SK-N-SH (cell line): ENCODE measurements around the gene ALDH1L1. TPM values are rescaled to one million over a fixed set of nuclear protein-coding genes. Genes with fewer than 3 reads are reported as not detected.

Experiments
- CTCF ChIA-PET: fragments of 300-600, 350-600 bp; formaldehyde crosslinking; extraction: SDS; loops from one replicate; lab custom pipeline; 2021; lab: Yijun Ruan, JAX
- POLR2A ChIA-PET: fragments of 350-600 bp; sonication (Branson Sonifier 250); formaldehyde crosslinking; extraction: SDS; loops from one replicate; lab custom pipeline; 2020; ENCODE audit warnings: antibody characterized with exemption, inconsistent platforms; lab: Yijun Ruan, JAX
- DNase-seq: peaks from one replicate; pipeline ENCODE4 v3.0.0; 2012
- H2AFZ ChIP-seq: fragments of 200-600 bp; sonication (generic); 2 replicates; pipeline ENCODE4 v1.8.1; 2016; ENCODE audit warnings: antibody characterized with exemption, mild to moderate bottlenecking, low read depth
- H3F3A ChIP-seq: fragments of 200-600 bp; sonication (generic); replicated peaks from 2 replicates; pipeline ENCODE3; 2016; ENCODE audit warnings: antibody characterized with exemption, mild to moderate bottlenecking; ENCODE audit not compliant: insufficient read depth
- H3K27ac ChIP-seq, 2 experiments: fragments of 200-500 bp in 1 of 2; fragments of 200-600 bp in 1 of 2; sonication (Bioruptor generic) in 1 of 2; sonication (generic), shearing (Covaris generic) in 1 of 2; 2 replicates each; pipeline versions ENCODE4 v1.5.1 to v1.6.1; 2014 to 2016; ENCODE audit warnings: low read depth in 2 of 2, inconsistent platforms in 1 of 2, low read length in 1 of 2, mild to moderate bottlenecking in 1 of 2, mixed read lengths in 1 of 2
- H3K27me3 ChIP-seq: fragments of 200-600 bp; sonication (generic), shearing (Covaris generic); 2 replicates; pipeline ENCODE4 v1.6.1; 2016; ENCODE audit warnings: mixed run types; ENCODE audit not compliant: insufficient read depth
- H3K36me3 ChIP-seq, 2 experiments: fragments of 200-500 bp in 1 of 2; fragments of 200-600 bp in 1 of 2; sonication (Bioruptor generic) in 1 of 2; sonication (generic) in 1 of 2; replicated peaks in 1 of 2; 2 replicates each; pipeline versions ENCODE3 to v1.5.1; 2014 to 2016; ENCODE audit warnings: low read length in 1 of 2, mild to moderate bottlenecking in 1 of 2; ENCODE audit not compliant: insufficient read depth in 2 of 2, control insufficient read depth in 1 of 2
- H3K4me1 ChIP-seq, 2 experiments: fragments of 200-500 bp in 1 of 2; fragments of 200-600 bp in 1 of 2; sonication (Bioruptor generic) in 1 of 2; sonication (generic), shearing (Covaris generic) in 1 of 2; 2 replicates each; pipeline versions ENCODE4 v1.5.1 to v1.6.1; 2014 to 2016; ENCODE audit warnings: low read depth in 1 of 2, low read length in 1 of 2, mixed run types in 1 of 2; ENCODE audit not compliant: insufficient read depth in 2 of 2, control insufficient read depth in 1 of 2
- H3K4me2 ChIP-seq: fragments of 200-600 bp; sonication (generic), shearing (Covaris generic); 2 replicates; pipeline ENCODE4 v1.6.1; 2017; ENCODE audit warnings: mixed run types
- H3K4me3 ChIP-seq, 2 experiments: fragments of 200-500 bp in 1 of 2; fragments of 200-600 bp in 1 of 2; sonication (Bioruptor generic) in 1 of 2; sonication (generic), shearing (Covaris generic) in 1 of 2; 2 replicates each; pipeline versions ENCODE4 v1.5.1 to v1.8.1; 2014 to 2016; ENCODE audit warnings: low read depth in 2 of 2, inconsistent platforms in 1 of 2, low read length in 1 of 2, mild to moderate bottlenecking in 1 of 2, mixed read lengths in 1 of 2, moderate library complexity in 1 of 2
- H3K79me2 ChIP-seq: fragments of 200-600 bp; sonication (generic); 2 replicates; pipeline ENCODE4 v1.8.1; 2017; ENCODE audit warnings: mild to moderate bottlenecking; ENCODE audit not compliant: insufficient read depth
- H3K9ac ChIP-seq: fragments of 200-600 bp; sonication (generic); 2 replicates; pipeline ENCODE4 v1.6.1; 2017; ENCODE audit warnings: mixed run types
- H3K9me2 ChIP-seq: fragments of 200-600 bp; sonication (generic); 2 replicates; pipeline ENCODE4 v1.6.1; 2017; ENCODE audit warnings: mixed run types
- H3K9me3 ChIP-seq: fragments of 200-600 bp; sonication (generic); 2 replicates; pipeline ENCODE4 v1.6.1; 2017; ENCODE audit warnings: mixed run types, mild to moderate bottlenecking, moderate library complexity
- H4K20me1 ChIP-seq: fragments of 200-600 bp; sonication (generic); 2 replicates; pipeline ENCODE4 v1.6.1; 2017; ENCODE audit warnings: mild to moderate bottlenecking, mixed run types; ENCODE audit not compliant: insufficient read depth
- EP300 ChIP-seq, 2 experiments: IDR thresholded peaks; 2 replicates each; pipeline versions ENCODE4 v1.4.0 to v1.6.1; 2012; ENCODE audit warnings: borderline replicate concordance in 1 of 2, low read depth in 1 of 2, low read length in 1 of 2
- FOSL2 ChIP-seq: IDR thresholded peaks from 2 replicates; pipeline ENCODE4 v1.4.0; 2012; ENCODE audit warnings: low read depth, mild to moderate bottlenecking, moderate library complexity, borderline replicate concordance
- FOXJ3 ChIP-seq: sonication (generic); formaldehyde crosslinking; IDR thresholded peaks from 2 replicates; pipeline ENCODE4 v1.5.1; 2020; ENCODE audit warnings: mild to moderate bottlenecking, missing genetic modification reagents
- JUND ChIP-seq: IDR thresholded peaks from 2 replicates; pipeline ENCODE4 v1.4.0; 2012
- MXI1 ChIP-seq: IDR thresholded peaks from 2 replicates; pipeline ENCODE4 v1.6.1; 2012; ENCODE audit warnings: mild to moderate bottlenecking, low read depth, low read length, improper control_type of control experiment
- POLR2AphosphoS5 ChIP-seq: IDR thresholded peaks from 2 replicates; pipeline ENCODE4 v1.6.1; 2012; ENCODE audit warnings: low read depth, low read length
- REST ChIP-seq: IDR thresholded peaks from 2 replicates; pipeline ENCODE4 v1.6.1; 2012; ENCODE audit warnings: mild to moderate bottlenecking, low read depth, low read length, moderate library complexity
- RFX5 ChIP-seq: IDR thresholded peaks from 2 replicates; pipeline ENCODE4 v1.6.1; 2012; ENCODE audit warnings: mild to moderate bottlenecking, improper control_type of control experiment, low read length
- YY1 ChIP-seq: IDR thresholded peaks from 2 replicates; pipeline ENCODE4 v1.4.0; 2012; ENCODE audit warnings: low read depth, mild to moderate bottlenecking
- WGBS: methylation state at CpG from one replicate; pipeline ENCODE4 v1.1.6; 2017; ENCODE audit warnings: low lambda C conversion rate; 5-methylcytosine and 5-hydroxymethylcytosine counted together
- polyA plus RNA-seq, 3 experiments: library from polyadenylated mRNA; depleted of rRNA; stranded (reverse); fragments of >200 nt; gene quantifications; 2 replicates each; pipeline ENCODE4 v1.2.3, GENCODE V29; 2012

The ALDH1L1 gene
- polyA plus RNA-seq, 1 of the 3 experiments (the other 2 are of a cell fraction), result not detected

GRCh38 chr3:126083138-126083445 is 97.3 kb downstream of the ALDH1L1 start:
- Histone ChIP-seq H3K4me1 (peaks cover 0 to 15% of the 10 kb centered on the region in 2 experiments; a peak in 2 of 4 replicates), H3K27me3 (no peaks in the 10 kb centered on the region), H3K36me3 (peaks cover 0 to 5% of the 10 kb centered on the region in 2 experiments), H3K27ac (peak overlapping the region; percentile 23 to 78; a peak in 3 of 4 replicates), H3K9ac (peak overlapping the region; percentile 71), H3K79me2 (peaks cover 7% of the 10 kb centered on the region; the same call in 1 of the 2 replicates), H3F3A (no peaks in the 10 kb centered on the region), H4K20me1 (no peaks in the 10 kb centered on the region), H3K4me3 (peak overlapping the region; percentile 66 to 76), H2AFZ (peak overlapping the region; percentile 75; the same call in 1 of the 2 replicates), H3K4me2 (peak overlapping the region; percentile 80), H3K9me3 (peaks cover 18% of the 10 kb centered on the region; the same call in 1 of the 2 replicates), H3K9me2 (no peaks in the 10 kb centered on the region)
- no peak for DNase-seq
- no peak for TF ChIP-seq JUND
- TF ChIP-seq REST, result no peak
- no peak for TF ChIP-seq MXI1
- TF ChIP-seq EP300 (IDR thresholded peaks at IDR 0.05; ENCODE audit: borderline replicate concordance in 1 of 2, low read depth in 1 of 2, low read length in 1 of 2), result no peak
- ChIA-PET POLR2A (no interaction called here), CTCF (no interaction called here)
- 41% methylated on average over 3 of the region's 3 CpGs for WGBS

GRCh38 chr3:126082362-126083137 is 97.8 kb downstream of the ALDH1L1 start:
- no peaks in the 10 kb centered on the region for H3K9me2 ChIP-seq
- no peaks in the 10 kb centered on the region for H3K27me3 ChIP-seq
- no peak for TF ChIP-seq FOXJ3
- no peak for TF ChIP-seq YY1
- TF ChIP-seq RFX5, result no peak
- TF ChIP-seq POLR2AphosphoS5, result no peak
- no peak for TF ChIP-seq FOSL2
- ChIA-PET CTCF (no interaction called here), POLR2A (no interaction called here)
- H3K9ac ChIP-seq, result peak overlapping the region; percentile 71; the same call in 1 of the 2 replicates
- H3K36me3 ChIP-seq, result peaks cover 0 to 5% of the 10 kb centered on the region in 2 experiments
- H3K4me3 ChIP-seq, result peak overlapping the region; percentile 66 to 76
- peak overlapping the region; percentile 80 for H3K4me2 ChIP-seq
- peaks cover 0 to 15% of the 10 kb centered on the region in 2 experiments; a peak in 2 of 4 replicates for H3K4me1 ChIP-seq
- peaks cover 7% of the 10 kb centered on the region; the same call in 1 of the 2 replicates for H3K79me2 ChIP-seq
- WGBS, result no CpG with 5 or more reads among the region's 15 CpGs
- no peak for DNase-seq
- H2AFZ ChIP-seq, result no peak overlapping the region
- H3F3A ChIP-seq, result no peaks in the 10 kb centered on the region
- no peaks in the 10 kb centered on the region for H4K20me1 ChIP-seq
- peaks cover 13% of the 10 kb centered on the region; the same call in 1 of the 2 replicates for H3K9me3 ChIP-seq
- H3K27ac ChIP-seq, result peak overlapping the region in 1 of 2 experiments; percentile 23; a peak in 2 of 4 replicates
